IMR-90 (cell line): ENCODE results near the gene ATP4A. TPM values are rescaled to one million over a fixed set of nuclear protein-coding genes. Genes with fewer than 3 reads are reported as not detected.
"Not testable (repeated sequence)": the region's sequence is repeated elsewhere in the genome, so short reads cannot be mapped to it uniquely, and the experiment has no call there.

Experiments used
- ATAC-seq: fragments of 200-7000 bp; cut with Tn5 transposase; 2 replicates; pipeline ENCODE4 v1.9.1; 2020; ENCODE audit warnings: low read depth, mild to moderate bottlenecking, moderate library complexity
- BruUV-seq: library from RNA; stranded (reverse); fragments of 400-500 nt; replicated peaks from 2 replicates; lab custom pipeline; 2021; lab: Mats Ljungman, UMichigan
- CTCF ChIA-PET: fragments of 300-600 bp; formaldehyde crosslinking; extraction: SDS; loops from one replicate; lab custom pipeline; 2021; ENCODE audit warnings: antibody characterized with exemption; lab: Yijun Ruan, JAX
- POLR2A ChIA-PET: fragments of 300-600 bp; sonication (Branson Sonifier 250); formaldehyde crosslinking; loops from one replicate; lab custom pipeline; 2022; ENCODE audit warnings: antibody characterized with exemption; ENCODE audit not compliant: unreplicated experiment; lab: Charles Lee
- DNase-seq: peaks from one replicate; pipeline ENCODE4 v3.0.0; 2013
- H2AFZ ChIP-seq: replicated peaks from 2 replicates; pipeline ENCODE3; 2013; ENCODE audit warnings: low read length, mild to moderate bottlenecking; ENCODE audit not compliant: poor library complexity
- H2AK5ac ChIP-seq: 2 replicates; pipeline ENCODE4 v1.6.1; 2013; ENCODE audit warnings: low read depth, low read length, inconsistent platforms
- H2AK9ac ChIP-seq: replicated peaks from 2 replicates; pipeline ENCODE3; 2013; ENCODE audit warnings: mild to moderate bottlenecking, low read depth, low read length, moderate library complexity; ENCODE audit not compliant: poor library complexity
- H2BK120ac ChIP-seq: 2 replicates; pipeline ENCODE4 v1.6.1; 2013; ENCODE audit warnings: low read depth, low read length, inconsistent platforms
- H2BK15ac ChIP-seq: 3 replicates; pipeline ENCODE4 v1.6.1; 2013; ENCODE audit warnings: low read depth, low read length, inconsistent platforms
- H2BK20ac ChIP-seq: 2 replicates; pipeline ENCODE4 v1.6.1; 2013; ENCODE audit warnings: low read depth, mild to moderate bottlenecking, inconsistent platforms, low read length, moderate library complexity
- H2BK5ac ChIP-seq: 2 replicates; pipeline ENCODE4 v1.6.1; 2013; ENCODE audit warnings: mild to moderate bottlenecking, low read depth, low read length, inconsistent platforms; ENCODE audit not compliant: poor library complexity, severe bottlenecking
- H3K14ac ChIP-seq: replicated peaks from 2 replicates; pipeline ENCODE4 v1.6.1; 2013; ENCODE audit warnings: low read depth, low read length, inconsistent platforms
- H3K18ac ChIP-seq: 2 replicates; pipeline ENCODE4 v1.6.1; 2013; ENCODE audit warnings: low read depth, low read length, control low read depth
- H3K23ac ChIP-seq: 2 replicates; pipeline ENCODE4 v1.6.1; 2013; ENCODE audit warnings: low read depth, low read length, inconsistent platforms
- H3K27ac ChIP-seq: 2 replicates; pipeline ENCODE4 v1.5.1; 2013; ENCODE audit warnings: mild to moderate bottlenecking, control low read depth, low read length; ENCODE audit not compliant: insufficient read depth
- H3K27me3 ChIP-seq: 2 replicates; pipeline ENCODE4 v1.6.1; 2013; ENCODE audit warnings: low read length; ENCODE audit not compliant: control insufficient read depth, insufficient read depth
- H3K36me3 ChIP-seq: 2 replicates; pipeline ENCODE4 v1.6.1; 2013; ENCODE audit warnings: low read length, mixed read lengths; ENCODE audit not compliant: control insufficient read depth, insufficient read depth
- H3K4ac ChIP-seq: 2 replicates; pipeline ENCODE4 v1.6.1; 2013; ENCODE audit warnings: low read depth, low read length, inconsistent platforms
- H3K4me1 ChIP-seq: 2 replicates; pipeline ENCODE4 v1.6.1; 2013; ENCODE audit warnings: low read length, mixed read lengths; ENCODE audit not compliant: control insufficient read depth, insufficient read depth
- H3K4me2 ChIP-seq: 2 replicates; pipeline ENCODE4 v1.6.1; 2013; ENCODE audit warnings: low read depth, mild to moderate bottlenecking, control low read depth, low read length, moderate library complexity
- H3K4me3 ChIP-seq: 2 replicates; pipeline ENCODE4 v1.5.1; 2013; ENCODE audit warnings: low read depth, mild to moderate bottlenecking, control low read depth, low read length, moderate library complexity; ENCODE audit not compliant: insufficient read depth
- H3K56ac ChIP-seq: 2 replicates; pipeline ENCODE4 v1.6.1; 2013; ENCODE audit warnings: low read length, inconsistent platforms; ENCODE audit not compliant: insufficient read depth; ENCODE audit errors: extremely low read depth
- H3K79me1 ChIP-seq, 2 experiments: 2 replicates each; pipeline ENCODE4 v1.6.1; 2013; ENCODE audit warnings: low read length in 2 of 2, inconsistent platforms in 1 of 2, low read depth in 1 of 2
- H3K9ac ChIP-seq: 2 replicates; pipeline ENCODE4 v1.6.1; 2013; ENCODE audit warnings: low read depth, low read length, control low read depth
- H3K9me1 ChIP-seq: 2 replicates; pipeline ENCODE4 v1.6.1; 2013; ENCODE audit warnings: low read length, inconsistent platforms; ENCODE audit not compliant: insufficient read depth
- H3K9me3 ChIP-seq: 2 replicates; pipeline ENCODE4 v1.6.1; 2013; ENCODE audit warnings: low read length; ENCODE audit not compliant: control insufficient read depth, insufficient read depth
- H4K20me1 ChIP-seq: 2 replicates; pipeline ENCODE4 v1.6.1; 2013; ENCODE audit warnings: low read length, inconsistent platforms; ENCODE audit not compliant: insufficient read depth
- H4K5ac ChIP-seq: 2 replicates; pipeline ENCODE4 v1.6.1; 2013; ENCODE audit warnings: mild to moderate bottlenecking, low read depth, low read length, control low read depth
- H4K8ac ChIP-seq, 2 experiments: 2 replicates each; pipeline ENCODE4 v1.6.1; 2013; ENCODE audit warnings: low read depth in 2 of 2, low read length in 2 of 2, control low read depth in 1 of 2, inconsistent platforms in 1 of 2
- H4K91ac ChIP-seq: 2 replicates; pipeline ENCODE4 v1.6.1; 2013; ENCODE audit warnings: low read depth, low read length, inconsistent platforms; ENCODE audit not compliant: insufficient read depth
- WGBS, 2 experiments: methylation state at CpG; one replicate each; pipeline versions ENCODE4 v1.1.5 to v1.1.7; 2013; ENCODE audit warnings: missing lambda C conversion rate in 2 of 2; ENCODE audit not compliant: insufficient read length in 1 of 2; ENCODE audit errors: extremely low coverage in 2 of 2; 5-methylcytosine and 5-hydroxymethylcytosine counted together
- dilution Hi-C: fragments of 300-500 bp; cut with HindIII; formaldehyde crosslinking; loops from one replicate; pipeline ENCODE4 v1.14.3; 2018; ENCODE audit warnings: low sequenced_read_pairs; ENCODE audit not compliant: unreplicated experiment
- in situ Hi-C: fragments of 300-500 bp; cut with MboI; formaldehyde crosslinking; loops from 3 replicates; pipeline ENCODE4 v1.14.3; 2019; ENCODE audit warnings: low sequenced_read_pairs, inconsistent platforms, mixed read lengths
- intact Hi-C: fragments of 100-400 bp; cut with micrococcal nuclease; formaldehyde crosslinking; loops from 2 replicates; pipeline ENCODE4 v1.10.0; 2022
- polyA plus RNA-seq, 3 experiments: library from polyadenylated mRNA; depleted of rRNA; stranded (reverse); fragments of >200 nt; gene quantifications; 2 replicates each; pipeline ENCODE4 v1.2.3, GENCODE V29; 2012; ENCODE audit warnings: low replicate concordance in 1 of 3
- total RNA-seq: library from RNA; depleted of rRNA; stranded (reverse); fragments of >200 nt; gene quantifications from 2 replicates; pipeline ENCODE4 v1.2.3, GENCODE V29; 2012

ATP4A gene
- total and polyA plus RNA-seq, 2 of the 4 experiments (the other 2 are of a cell fraction), result not detected

DNA sequence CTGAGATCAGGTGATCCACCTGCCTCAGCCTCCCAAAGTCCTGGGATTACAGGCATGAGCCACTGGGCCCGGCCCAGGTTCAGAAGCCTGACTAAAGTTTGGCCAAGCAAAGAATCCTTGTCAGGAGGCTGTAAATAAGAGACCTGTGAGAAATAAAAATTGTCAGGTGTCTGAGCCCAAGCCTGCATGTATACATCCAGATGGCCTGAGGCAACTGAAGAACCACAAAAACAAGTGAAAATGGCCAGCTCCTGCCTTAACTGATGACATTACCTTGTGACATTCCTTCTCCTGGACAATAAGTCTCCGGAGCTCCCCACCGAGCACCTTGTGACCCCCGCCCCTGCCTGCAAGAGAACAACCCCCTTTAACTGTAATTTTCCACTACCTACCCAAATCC, 41.0 kb upstream of the ATP4A start:
- H3K9me1 ChIP-seq, H3K18ac ChIP-seq, H3K4me1 ChIP-seq, H3K56ac ChIP-seq, ATAC-seq, dilution Hi-C loops, H2BK5ac ChIP-seq, POLR2A ChIA-PET, H3K14ac ChIP-seq, H2AK5ac ChIP-seq, H3K9ac ChIP-seq, CTCF ChIA-PET, H3K4ac ChIP-seq, intact Hi-C loops, H2AFZ ChIP-seq, H2BK120ac ChIP-seq, H3K4me3 ChIP-seq, in situ Hi-C loops, H3K23ac ChIP-seq, H3K27ac ChIP-seq, H4K8ac ChIP-seq, H2AK9ac ChIP-seq, H4K5ac ChIP-seq, DNase-seq, H3K79me1 ChIP-seq, H3K9me3 ChIP-seq, BruUV-seq, H3K4me2 ChIP-seq, H3K36me3 ChIP-seq, H3K27me3 ChIP-seq, H2BK20ac ChIP-seq, H4K20me1 ChIP-seq, H2BK15ac ChIP-seq, H4K91ac ChIP-seq: not testable (repeated sequence)
- no CpG with 5 or more reads among the region's 4 CpGs for WGBS, 2 experiments
